Endothelial cell of umbilical vein (primary cell): ENCODE data around the gene PDYN. TPM values are rescaled to one million over a fixed set of nuclear protein-coding genes. Genes with fewer than 3 reads are reported as not detected.

Source experiments
- BruUV-seq: library from RNA; stranded (reverse); fragments of 400-500 nt; replicated peaks from 2 replicates; lab custom pipeline; 2021; lab: Mats Ljungman, UMichigan
- CTCF ChIA-PET: fragments of 300-600, 350-600 bp; sonication (Branson Sonifier 250); formaldehyde crosslinking; loops from one replicate; lab custom pipeline; 2021; ENCODE audit warnings: antibody characterized with exemption, inconsistent platforms; lab: Charles Lee
- POLR2A ChIA-PET: fragments of 300-600, 350-600 bp; sonication (Branson Sonifier 250); formaldehyde crosslinking; loops from one replicate; lab custom pipeline; 2021; ENCODE audit warnings: antibody characterized with exemption, inconsistent platforms; lab: Charles Lee
- DNase-seq: peaks from one replicate; pipeline ENCODE4 v3.0.0-alpha.2; 2011; ENCODE audit warnings: low read depth, low spot score
- FAIRE-seq: peaks from 2 replicates; lab custom pipeline; 2011; peaks lifted over from hg19 to GRCh38; lab: Jason Lieb, UNC
- H2AFZ ChIP-seq: 2 replicates; pipeline ENCODE4 v1.6.0; 2012; ENCODE audit warnings: low read depth, low read length, control low read depth, inconsistent platforms
- H3K27ac ChIP-seq: 2 replicates; pipeline ENCODE4 v1.5.1; 2011; ENCODE audit warnings: low read depth, mild to moderate bottlenecking, control low read depth, low read length, moderate library complexity; ENCODE audit not compliant: insufficient read depth
- H3K27me3 ChIP-seq, 2 experiments: 2 replicates each; pipeline versions ENCODE4 v1.6.0 to v1.6.1; 2011; ENCODE audit warnings: low read length in 2 of 2, mixed read lengths in 1 of 2; ENCODE audit not compliant: control insufficient read depth in 2 of 2, insufficient read depth in 2 of 2
- H3K36me3 ChIP-seq, 2 experiments: 2 replicates in 1 of 2; 3 replicates in 1 of 2; pipeline ENCODE4 v1.5.1; 2011; ENCODE audit warnings: low read length in 2 of 2, mild to moderate bottlenecking in 1 of 2, moderate library complexity in 1 of 2; ENCODE audit not compliant: control insufficient read depth in 2 of 2, insufficient read depth in 2 of 2; ENCODE audit errors: extremely low read depth in 1 of 2
- H3K4me1 ChIP-seq: 3 replicates; pipeline ENCODE4 v1.5.1; 2011; ENCODE audit warnings: mild to moderate bottlenecking, low read length; ENCODE audit not compliant: control insufficient read depth, insufficient read depth; ENCODE audit errors: extremely low read depth
- H3K4me2 ChIP-seq: 2 replicates; pipeline ENCODE4 v1.6.1; 2011; ENCODE audit warnings: low read length, control low read depth, mixed read lengths; ENCODE audit not compliant: insufficient read depth
- H3K4me3 ChIP-seq, 3 experiments: fragments of 200-600 bp in 1 of 3; sonication (generic), shearing (Covaris generic) in 1 of 3; replicated peaks in 1 of 3; 2 replicates each; pipeline ENCODE4 v1.5.1; 2011 to 2016; ENCODE audit warnings: control low read depth in 3 of 3, low read length in 3 of 3, mild to moderate bottlenecking in 2 of 3, inconsistent platforms in 1 of 3, low read depth in 1 of 3, moderate library complexity in 1 of 3; ENCODE audit not compliant: insufficient read depth in 1 of 3
- H3K79me2 ChIP-seq: 2 replicates; pipeline ENCODE4 v1.6.0; 2012; ENCODE audit warnings: low read length, inconsistent platforms; ENCODE audit not compliant: control insufficient read depth, insufficient read depth
- H3K9ac ChIP-seq: replicated peaks from 2 replicates; pipeline ENCODE3; 2011; ENCODE audit warnings: low read length, control low read depth; ENCODE audit not compliant: insufficient read depth; ENCODE audit errors: extremely low read depth
- H3K9me1 ChIP-seq: replicated peaks from 3 replicates; pipeline ENCODE4 v1.6.0; 2011; ENCODE audit warnings: mild to moderate bottlenecking, low read length; ENCODE audit not compliant: control insufficient read depth, insufficient read depth; ENCODE audit errors: extremely low read depth
- H3K9me3 ChIP-seq: replicated peaks from 2 replicates; pipeline ENCODE4 v1.5.1; 2012; ENCODE audit warnings: low read length, inconsistent platforms; ENCODE audit not compliant: control insufficient read depth, insufficient read depth
- H4K20me1 ChIP-seq: replicated peaks from 2 replicates; pipeline ENCODE3; 2011; ENCODE audit warnings: mild to moderate bottlenecking, low read length; ENCODE audit not compliant: control insufficient read depth, insufficient read depth; ENCODE audit errors: extremely low read depth
- EZH2 ChIP-seq: IDR thresholded peaks from 2 replicates; pipeline ENCODE4 v1.6.1; 2012; ENCODE audit warnings: borderline replicate concordance, low read depth, mild to moderate bottlenecking, moderate library complexity, low read length, inconsistent platforms; ENCODE audit not compliant: severe bottlenecking
- dilution Hi-C: fragments of 300-500 bp; cut with MboI; formaldehyde crosslinking; loops from one replicate; pipeline ENCODE4 v1.15.0; 2019; ENCODE audit warnings: low sequenced_read_pairs; ENCODE audit not compliant: extremely low pct_ligation_motif_present
- intact Hi-C: fragments of 100-400 bp; cut with micrococcal nuclease; formaldehyde crosslinking; loops from one replicate; pipeline ENCODE4 v1.10.0; 2022
- polyA plus RNA-seq, 4 experiments: library from polyadenylated mRNA; depleted of rRNA in 3 of 4; stranded (reverse) in 3 of 4; unstranded in 1 of 4; fragments of >200 nt; gene quantifications; 2 replicates each; pipeline versions ENCODE4 v1.2.1 to v1.2.3, GENCODE V29; 2011 to 2012; ENCODE audit warnings: missing spikeins in 1 of 4
- total RNA-seq: library from RNA; stranded (reverse); gene quantifications from 2 replicates; pipeline ENCODE4 v1.2.3, GENCODE V29; 2021
- TF ChIP-seq, protein P1 (sequence below), 2 donors: IDR thresholded peaks; 1 replicate in 1 of 2; 2 replicates in 1 of 2; pipeline ENCODE4 v1.5.1; 2011; ENCODE audit warnings: low read length in 2 of 2, mild to moderate bottlenecking in 2 of 2, moderate library complexity in 2 of 2, control low read depth in 1 of 2, inconsistent platforms in 1 of 2, low read depth in 1 of 2; ENCODE audit not compliant: insufficient read depth in 1 of 2; ENCODE audit errors: extremely low read depth in 1 of 2

The PDYN gene
- total and polyA plus RNA-seq, 2 donors (not counting 3 experiments of a cell fraction or from before 2014, with no cell fraction given): not detected

DNA sequence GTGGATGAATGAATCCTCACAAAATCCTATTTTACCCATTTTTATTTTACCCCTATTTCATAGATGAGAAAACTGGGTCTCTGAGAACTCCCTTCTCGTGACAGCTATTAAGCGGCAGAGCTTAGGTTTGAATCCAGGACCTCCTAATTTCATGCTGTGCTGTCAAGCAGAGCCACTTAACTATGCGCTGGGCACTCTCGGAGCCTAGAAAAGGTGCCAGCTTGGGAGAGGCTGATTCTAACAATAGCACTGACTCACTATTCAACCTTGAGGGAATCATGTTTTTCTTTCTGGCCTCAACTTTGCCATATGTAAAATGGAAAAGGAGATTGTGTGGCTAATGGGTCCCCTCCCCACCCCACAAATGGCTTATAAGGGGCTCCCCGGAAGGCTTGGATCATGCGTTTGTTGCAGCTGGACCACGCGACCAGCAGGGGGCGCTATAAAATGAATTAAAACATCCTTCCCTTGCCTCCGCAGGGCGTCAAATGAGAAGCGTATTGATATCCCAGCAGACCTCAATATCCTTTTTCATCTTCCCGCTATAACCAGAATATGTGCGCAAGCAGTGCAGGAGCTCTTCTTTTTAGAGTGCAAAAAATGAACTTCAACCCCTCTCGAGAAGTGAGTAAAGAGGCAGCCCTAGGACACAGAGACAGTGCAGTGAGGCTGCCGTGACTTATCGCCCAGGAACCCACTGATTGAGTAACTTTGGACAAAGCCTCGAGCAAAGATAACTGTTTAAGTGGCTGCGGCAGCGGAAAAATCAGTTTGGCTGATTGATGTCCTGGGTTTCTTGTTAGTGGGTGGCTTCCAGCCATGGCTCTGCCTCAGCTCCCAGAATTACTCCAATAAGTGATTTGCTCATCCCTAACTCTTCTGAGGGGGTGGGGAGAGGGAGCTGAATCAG lies 12.8 kb upstream of the PDYN start:
- FAIRE-seq: peak; percentile 57
- dilution Hi-C loops: no loop called here
- DNase-seq: peak; percentile 30
- no peaks in the 10 kb centered on the region for H3K79me2 ChIP-seq
- H2AFZ ChIP-seq: no peak overlapping the region
- ChIA-PET POLR2A (no interaction called here), CTCF (interaction anchor here (0.7 to 5.1 kb wide), 18 partner anchors 13 to 242 kb away, joined by 3 to 159 read pairs (median 4); no protein-coding TSS in a partner anchor)
- peaks cover 0 to 4% of the 10 kb centered on the region in 2 experiments for H3K27me3 ChIP-seq
- intact Hi-C loops: loop anchor here (1.0 to 2.0 kb wide), 3 partner anchors 95 to 448 kb away; partner anchors contain the start of gene STK35
- H3K9me1 ChIP-seq: no peaks in the 10 kb centered on the region
- H3K9ac ChIP-seq: no peak overlapping the region
- no peaks in the 10 kb centered on the region for H3K36me3 ChIP-seq
- BruUV-seq: no TSS peak
- no peak overlapping the region for H3K27ac ChIP-seq
- H4K20me1 ChIP-seq: no peaks in the 10 kb centered on the region
- no peaks in the 10 kb centered on the region for H3K4me1 ChIP-seq
- TF ChIP-seq, protein P1, sequence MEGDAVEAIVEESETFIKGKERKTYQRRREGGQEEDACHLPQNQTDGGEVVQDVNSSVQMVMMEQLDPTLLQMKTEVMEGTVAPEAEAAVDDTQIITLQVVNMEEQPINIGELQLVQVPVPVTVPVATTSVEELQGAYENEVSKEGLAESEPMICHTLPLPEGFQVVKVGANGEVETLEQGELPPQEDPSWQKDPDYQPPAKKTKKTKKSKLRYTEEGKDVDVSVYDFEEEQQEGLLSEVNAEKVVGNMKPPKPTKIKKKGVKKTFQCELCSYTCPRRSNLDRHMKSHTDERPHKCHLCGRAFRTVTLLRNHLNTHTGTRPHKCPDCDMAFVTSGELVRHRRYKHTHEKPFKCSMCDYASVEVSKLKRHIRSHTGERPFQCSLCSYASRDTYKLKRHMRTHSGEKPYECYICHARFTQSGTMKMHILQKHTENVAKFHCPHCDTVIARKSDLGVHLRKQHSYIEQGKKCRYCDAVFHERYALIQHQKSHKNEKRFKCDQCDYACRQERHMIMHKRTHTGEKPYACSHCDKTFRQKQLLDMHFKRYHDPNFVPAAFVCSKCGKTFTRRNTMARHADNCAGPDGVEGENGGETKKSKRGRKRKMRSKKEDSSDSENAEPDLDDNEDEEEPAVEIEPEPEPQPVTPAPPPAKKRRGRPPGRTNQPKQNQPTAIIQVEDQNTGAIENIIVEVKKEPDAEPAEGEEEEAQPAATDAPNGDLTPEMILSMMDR (IDR thresholded peaks at IDR 0.05; ENCODE audit: extremely low read depth in 1 of 2, insufficient read depth in 1 of 2, low read depth in 1 of 2, low read length in 2 of 2): peak; percentile 79 to 88
- no peak for TF ChIP-seq EZH2
- no peak overlapping the region for H3K4me3 ChIP-seq
- H3K4me2 ChIP-seq: no peak overlapping the region
- no peaks in the 10 kb centered on the region for H3K9me3 ChIP-seq
